HG03064 (cell line): ENCODE data around the gene MAPKAPK2.
A peak's percentile ranks its signal among the peaks of the same experiment; 100 is the strongest.

ENCODE experiments used
- ATAC-seq: cut with Tn5 transposase; IDR thresholded peaks from one replicate; pipeline ENCODE4 v1.9.1; 2021; ENCODE audit warnings: low read depth; ENCODE audit not compliant: unreplicated experiment

MAPKAPK2 gene

GRCh38 chr1:206658981-206659273 lies 25.8 kb upstream of the MAPKAPK2 start:
- no peak for ATAC-seq

- ATAC-seq: no peak
Observed at GRCh38 chr1:206660136-206660535, 24.6 kb upstream of the MAPKAPK2 start.

GRCh38 chr1:206661161-206661820 lies 23.4 kb upstream of the MAPKAPK2 start:
- no peak for ATAC-seq

GRCh38 chr1:206662396-206663092 lies 22.2 kb upstream of the MAPKAPK2 start:
- no peak for ATAC-seq

- no peak for ATAC-seq
Observed at GRCh38 chr1:206663362-206663761, 21.3 kb upstream of the MAPKAPK2 start.

GRCh38 chr1:206663832-206664652 lies 20.7 kb upstream of the MAPKAPK2 start:
- ATAC-seq: no peak

GRCh38 chr1:206664740-206665139 lies 20.0 kb upstream of the MAPKAPK2 start:
- ATAC-seq: no peak

- no peak for ATAC-seq
Observed at GRCh38 chr1:206666031-206666561, 18.6 kb upstream of the MAPKAPK2 start.

- no peak for ATAC-seq
Observed at GRCh38 chr1:206666954-206667665, 17.6 kb upstream of the MAPKAPK2 start.

- ATAC-seq: no peak
Observed at GRCh38 chr1:206668351-206668750, 16.4 kb upstream of the MAPKAPK2 start.

GRCh38 chr1:206668874-206669410 lies 15.8 kb upstream of the MAPKAPK2 start:
- no peak for ATAC-seq

- ATAC-seq: no peak
Observed at GRCh38 chr1:206672011-206672688, 12.6 kb upstream of the MAPKAPK2 start.

- ATAC-seq: no peak
Observed at GRCh38 chr1:206672844-206673758, 11.6 kb upstream of the MAPKAPK2 start.

GRCh38 chr1:206674236-206674635 lies 10.5 kb upstream of the MAPKAPK2 start:
- no peak for ATAC-seq

GRCh38 chr1:206674745-206675175 lies 9.9 kb upstream of the MAPKAPK2 start:
- ATAC-seq: no peak

GRCh38 chr1:206676499-206676898 lies 8.2 kb upstream of the MAPKAPK2 start:
- ATAC-seq: no peak

- no peak for ATAC-seq
Observed at GRCh38 chr1:206678490-206678889, 6.2 kb upstream of the MAPKAPK2 start.

GRCh38 chr1:206679738-206680211 lies 4.9 kb upstream of the MAPKAPK2 start:
- ATAC-seq: peak; percentile 72

- no peak for ATAC-seq
Observed at GRCh38 chr1:206680279-206680678, 4.4 kb upstream of the MAPKAPK2 start.
